HEK293 (cell line): ENCODE results near the gene NFKBIB.
A peak's percentile ranks its signal among the peaks of the same experiment; 100 is the strongest.

Experiments used
- CTCF ChIA-PET: fragments of 350-600 bp; formaldehyde crosslinking; extraction: SDS; loops from one replicate; lab custom pipeline; 2021; ENCODE audit warnings: antibody characterized with exemption; lab: Yijun Ruan, JAX
- POLR2A ChIA-PET: fragments of 300-600 bp; formaldehyde crosslinking; extraction: SDS; loops from one replicate; lab custom pipeline; 2020; ENCODE audit warnings: antibody characterized with exemption, inconsistent platforms; lab: Yijun Ruan, JAX
- H3K27ac ChIP-seq: fragments of 200-500 bp; sonication (Bioruptor generic); 2 replicates; pipeline ENCODE4 v1.5.1; 2014; ENCODE audit warnings: low read depth, low read length, control low read depth, inconsistent platforms; ENCODE audit errors: extremely low read depth
- H3K36me3 ChIP-seq, 2 experiments: fragments of 200-500 bp in 1 of 2; sonication (Bioruptor generic) in 1 of 2; 1 replicate in 1 of 2; 2 replicates in 1 of 2; pipeline ENCODE4 v1.5.1; 2014 to 2017; ENCODE audit warnings: inconsistent platforms in 2 of 2, low read length in 2 of 2; ENCODE audit not compliant: control insufficient read depth in 2 of 2, insufficient read depth in 1 of 2
- H3K4me1 ChIP-seq: fragments of 200-500 bp; sonication (Bioruptor generic); 2 replicates; pipeline ENCODE4 v1.5.1; 2014; ENCODE audit warnings: mild to moderate bottlenecking, low read length, inconsistent platforms; ENCODE audit not compliant: control insufficient read depth, insufficient read depth
- H3K4me3 ChIP-seq: 2 replicates; pipeline ENCODE4 v1.5.1; 2011; ENCODE audit warnings: low read depth, mild to moderate bottlenecking, control low read depth, low read length, moderate library complexity
- H3K9me3 ChIP-seq: fragments of 200-500 bp; sonication (Bioruptor generic); 2 replicates; pipeline ENCODE4 v1.5.1; 2014; ENCODE audit warnings: low read depth, low read length, inconsistent platforms; ENCODE audit not compliant: control insufficient read depth, insufficient read depth
- GLIS2 ChIP-seq: fragments of 450-650 bp; formaldehyde crosslinking; IDR thresholded peaks from 2 replicates; pipeline ENCODE4 v1.5.1; 2016; ENCODE audit warnings: missing biosample characterization, missing genetic modification characterization
- ZNF10 ChIP-seq: fragments of 450-650 bp; formaldehyde crosslinking; IDR thresholded peaks from 2 replicates; pipeline ENCODE4 v1.5.1; 2017; ENCODE audit warnings: missing biosample characterization, missing genetic modification characterization
- ZNF184 ChIP-seq: fragments of 450-650 bp; IDR thresholded peaks from 2 replicates; pipeline ENCODE4 v1.5.1; 2018; ENCODE audit warnings: missing biosample characterization, mild to moderate bottlenecking, missing genetic modification characterization
- ZNF19 ChIP-seq: fragments of 450-650 bp; formaldehyde crosslinking; IDR thresholded peaks from 2 replicates; pipeline ENCODE4; 2016; ENCODE audit warnings: missing biosample characterization, missing genetic modification characterization, low read depth
- ZNF23 ChIP-seq: fragments of 450-650 bp; formaldehyde crosslinking; IDR thresholded peaks from 2 replicates; pipeline ENCODE4 v1.5.1; 2016; ENCODE audit warnings: missing biosample characterization, missing genetic modification characterization, borderline replicate concordance
- ZNF274 ChIP-seq, 2 experiments: fragments of 200-500 bp in 1 of 2; fragments of 450-650 bp in 1 of 2; sonication (Bioruptor generic) in 1 of 2; formaldehyde crosslinking in 1 of 2; IDR thresholded peaks; 2 replicates each; pipeline versions ENCODE4 v1.5.1 to v1.6.1; 2014 to 2016; ENCODE audit warnings: borderline replicate concordance in 1 of 2, inconsistent platforms in 1 of 2, low read length in 1 of 2, missing biosample characterization in 1 of 2, missing genetic modification characterization in 1 of 2
- ZNF555 ChIP-seq: fragments of 450-650 bp; formaldehyde crosslinking; conservative IDR thresholded peaks from 2 replicates; pipeline ENCODE4 v1.5.1; 2017; ENCODE audit warnings: missing biosample characterization, mild to moderate bottlenecking, missing genetic modification characterization, inconsistent platforms
- ZNF677 ChIP-seq: fragments of 450-650 bp; IDR thresholded peaks from 2 replicates; pipeline ENCODE4 v1.5.0; 2018; ENCODE audit warnings: missing biosample characterization, mild to moderate bottlenecking, missing genetic modification characterization, moderate library complexity
- ZNF843 ChIP-seq: fragments of 450-650 bp; formaldehyde crosslinking; IDR thresholded peaks from 2 replicates; pipeline ENCODE4 v1.5.1; 2016; ENCODE audit warnings: missing biosample characterization, missing genetic modification characterization
- TF ChIP-seq, protein P1 (sequence below): fragments of 450-650 bp; formaldehyde crosslinking; conservative IDR thresholded peaks from 2 replicates; pipeline ENCODE4 v1.5.1; 2016; ENCODE audit warnings: low read depth, missing biosample characterization, missing genetic modification characterization
- TF ChIP-seq, protein P2 (sequence below): fragments of 450-650 bp; formaldehyde crosslinking; IDR thresholded peaks from 2 replicates; pipeline ENCODE4 v1.5.1; 2016; ENCODE audit warnings: missing biosample characterization, missing genetic modification characterization
- TF ChIP-seq, protein P3 (sequence below): fragments of 450-650 bp; formaldehyde crosslinking; IDR thresholded peaks from 2 replicates; pipeline ENCODE4 v1.5.1; 2017; ENCODE audit warnings: missing biosample characterization, missing genetic modification characterization
- TF ChIP-seq, protein P4 (sequence below): fragments of 450-650 bp; formaldehyde crosslinking; IDR thresholded peaks from 2 replicates; pipeline ENCODE4 v1.5.1; 2016; ENCODE audit warnings: missing biosample characterization, missing genetic modification characterization
- TF ChIP-seq, protein P5 (sequence below): fragments of 450-650 bp; formaldehyde crosslinking; IDR thresholded peaks from 2 replicates; pipeline ENCODE4 v1.5.1; 2016; ENCODE audit warnings: missing biosample characterization, missing genetic modification characterization
- TF ChIP-seq, protein P6 (sequence below): fragments of 450-650 bp; formaldehyde crosslinking; IDR thresholded peaks from 2 replicates; pipeline ENCODE4 v1.5.1; 2016; ENCODE audit warnings: missing biosample characterization, missing genetic modification characterization

NFKBIB gene

DNA sequence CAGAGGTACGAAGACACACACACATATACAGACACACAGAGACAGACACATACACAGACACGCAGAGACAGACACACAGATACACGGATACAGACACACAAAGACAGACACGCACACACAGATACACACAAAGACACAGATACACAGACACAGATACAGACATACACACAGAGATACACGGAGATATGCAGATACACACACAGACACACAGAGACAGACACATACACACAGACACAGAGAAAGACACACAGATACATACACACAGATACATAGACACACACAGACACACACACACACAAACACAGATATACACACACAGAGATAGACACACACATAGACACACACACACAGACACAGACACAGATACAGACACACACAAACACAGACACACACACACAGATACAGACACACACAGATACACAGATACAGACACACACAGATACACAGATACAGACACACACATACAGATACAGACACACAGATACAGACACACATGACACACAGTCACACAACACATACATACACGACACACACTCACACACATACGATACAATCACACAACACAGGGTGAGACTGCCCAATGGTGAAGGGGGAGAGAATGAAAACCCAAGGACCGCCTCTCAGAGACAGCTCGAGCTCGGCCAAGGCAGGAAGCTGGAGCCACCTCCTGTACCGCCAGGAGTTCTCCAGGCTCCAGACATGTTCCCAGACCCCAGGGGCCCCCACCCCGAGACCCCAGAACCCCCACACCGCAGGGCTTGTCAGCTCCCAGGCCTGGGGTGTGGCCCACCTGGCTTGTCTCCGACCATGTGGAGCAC is 21.0 kb downstream of the NFKBIB start (continued):
- TF ChIP-seq ZNF274 (IDR thresholded peaks at IDR 0.05; ENCODE audit: low read length), result no peak
- TF ChIP-seq ZNF274 (tag by site-specific recombination; IDR thresholded peaks at IDR 0.05; ENCODE audit: borderline replicate concordance), result peak; percentile 32; the same call in 1 of the 2 replicates
- TF ChIP-seq, all 188 proteins: peak for 28

DNA sequence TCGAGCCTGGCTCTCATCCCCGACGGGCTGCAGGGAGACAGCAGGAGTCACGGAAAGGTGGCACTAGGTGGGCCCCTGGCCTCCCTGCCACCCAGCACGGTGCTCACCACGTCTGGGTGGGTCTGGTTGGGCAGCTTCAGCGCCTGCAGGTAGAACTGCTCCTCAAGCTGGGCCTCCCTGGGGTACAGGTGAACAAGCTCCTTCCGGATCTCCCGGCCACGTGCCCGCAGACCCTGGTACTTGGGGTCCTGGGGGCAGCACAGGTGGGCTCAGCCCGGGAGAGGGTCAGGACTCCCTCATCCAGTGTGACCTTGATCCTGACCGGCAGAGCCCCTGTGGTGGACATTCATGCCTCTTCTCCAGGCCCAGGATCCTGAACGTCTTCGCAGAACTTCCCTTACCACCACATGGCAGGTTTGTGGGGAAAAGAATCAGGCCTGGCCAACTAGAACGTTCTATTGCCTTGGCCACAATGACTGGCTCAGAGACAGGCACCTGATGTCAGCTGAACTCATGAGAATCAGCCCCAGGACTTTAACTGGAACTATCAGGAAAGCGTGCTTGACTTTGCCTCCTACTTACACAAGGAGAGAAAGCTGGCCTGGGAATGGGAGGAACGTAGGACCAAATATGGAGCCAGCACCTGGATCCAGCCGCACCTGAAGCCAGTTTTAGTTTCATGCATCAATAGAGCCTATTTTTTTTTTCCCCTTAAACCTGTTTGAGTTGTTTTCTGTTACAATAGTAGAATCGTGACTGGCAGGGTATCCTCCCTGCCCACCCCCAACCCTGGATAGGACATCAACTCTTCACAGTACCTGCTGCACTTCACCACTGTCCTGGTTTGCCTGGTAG is 21.9 kb downstream of the NFKBIB start:
- Histone ChIP-seq H3K4me3 (no peak overlapping the region), H3K9me3 (no peaks in the 10 kb centered on the region), H3K27ac (0 out of 2 replicates have a peak overlapping the region, but pooled peaks have one; percentile 9), H3K36me3 (peaks cover 45 to 74% of the 10 kb centered on the region in 2 experiments), H3K4me1 (no peaks in the 10 kb centered on the region)
- POLR2A ChIA-PET, result interaction anchor here (0.6 to 1.3 kb wide), 2 partner anchors 9 to 519 kb away, joined by 4 to 6 read pairs; partner anchors contain the start of genes MRPS12 and SARS2
- CTCF ChIA-PET, result interaction anchor here (0.9 to 1.6 kb wide), 3 partner anchors 9 to 34 kb away, joined by 3 to 11 read pairs (median 5); partner anchors contain the start of genes MRPS12 and SARS2
- TF ChIP-seq, protein P1, sequence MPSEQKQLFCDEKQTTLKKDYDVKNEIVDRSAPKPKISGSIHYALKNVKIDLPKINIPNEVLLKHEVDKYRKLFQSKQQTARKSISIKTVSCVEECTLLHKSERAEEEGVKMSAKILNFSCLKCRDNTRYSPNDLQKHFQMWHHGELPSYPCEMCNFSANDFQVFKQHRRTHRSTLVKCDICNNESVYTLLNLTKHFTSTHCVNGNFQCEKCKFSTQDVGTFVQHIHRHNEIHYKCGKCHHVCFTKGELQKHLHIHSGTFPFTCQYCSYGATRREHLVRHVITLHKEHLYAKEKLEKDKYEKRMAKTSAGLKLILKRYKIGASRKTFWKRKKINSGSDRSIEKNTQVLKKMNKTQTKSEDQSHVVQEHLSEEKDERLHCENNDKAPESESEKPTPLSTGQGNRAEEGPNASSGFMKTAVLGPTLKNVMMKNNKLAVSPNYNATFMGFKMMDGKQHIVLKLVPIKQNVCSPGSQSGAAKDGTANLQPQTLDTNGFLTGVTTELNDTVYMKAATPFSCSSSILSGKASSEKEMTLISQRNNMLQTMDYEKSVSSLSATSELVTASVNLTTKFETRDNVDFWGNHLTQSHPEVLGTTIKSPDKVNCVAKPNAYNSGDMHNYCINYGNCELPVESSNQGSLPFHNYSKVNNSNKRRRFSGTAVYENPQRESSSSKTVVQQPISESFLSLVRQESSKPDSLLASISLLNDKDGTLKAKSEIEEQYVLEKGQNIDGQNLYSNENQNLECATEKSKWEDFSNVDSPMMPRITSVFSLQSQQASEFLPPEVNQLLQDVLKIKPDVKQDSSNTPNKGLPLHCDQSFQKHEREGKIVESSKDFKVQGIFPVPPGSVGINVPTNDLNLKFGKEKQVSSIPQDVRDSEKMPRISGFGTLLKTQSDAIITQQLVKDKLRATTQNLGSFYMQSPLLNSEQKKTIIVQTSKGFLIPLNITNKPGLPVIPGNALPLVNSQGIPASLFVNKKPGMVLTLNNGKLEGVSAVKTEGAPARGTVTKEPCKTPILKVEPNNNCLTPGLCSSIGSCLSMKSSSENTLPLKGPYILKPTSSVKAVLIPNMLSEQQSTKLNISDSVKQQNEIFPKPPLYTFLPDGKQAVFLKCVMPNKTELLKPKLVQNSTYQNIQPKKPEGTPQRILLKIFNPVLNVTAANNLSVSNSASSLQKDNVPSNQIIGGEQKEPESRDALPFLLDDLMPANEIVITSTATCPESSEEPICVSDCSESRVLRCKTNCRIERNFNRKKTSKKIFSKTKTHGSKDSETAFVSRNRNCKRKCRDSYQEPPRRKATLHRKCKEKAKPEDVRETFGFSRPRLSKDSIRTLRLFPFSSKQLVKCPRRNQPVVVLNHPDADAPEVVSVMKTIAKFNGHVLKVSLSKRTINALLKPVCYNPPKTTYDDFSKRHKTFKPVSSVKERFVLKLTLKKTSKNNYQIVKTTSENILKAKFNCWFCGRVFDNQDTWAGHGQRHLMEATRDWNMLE (tag by site-specific recombination), result no peak
- TF ChIP-seq GLIS2 (tag by site-specific recombination) (peak; percentile 65), ZNF677 (no peak), ZNF843 (tag by site-specific recombination) (no peak), ZNF184 (tag by site-specific recombination) (no peak), ZNF23 (no peak), ZNF10 (no peak), ZNF555 (no peak), ZNF19 (tag by site-specific recombination) (no peak)
- TF ChIP-seq, protein P2, sequence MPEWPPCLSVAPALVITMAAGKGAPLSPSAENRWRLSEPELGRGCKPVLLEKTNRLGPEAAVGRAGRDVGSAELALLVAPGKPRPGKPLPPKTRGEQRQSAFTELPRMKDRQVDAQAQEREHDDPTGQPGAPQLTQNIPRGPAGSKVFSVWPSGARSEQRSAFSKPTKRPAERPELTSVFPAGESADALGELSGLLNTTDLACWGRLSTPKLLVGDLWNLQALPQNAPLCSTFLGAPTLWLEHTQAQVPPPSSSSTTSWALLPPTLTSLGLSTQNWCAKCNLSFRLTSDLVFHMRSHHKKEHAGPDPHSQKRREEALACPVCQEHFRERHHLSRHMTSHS (tag by site-specific recombination), result no peak
- TF ChIP-seq, protein P3, sequence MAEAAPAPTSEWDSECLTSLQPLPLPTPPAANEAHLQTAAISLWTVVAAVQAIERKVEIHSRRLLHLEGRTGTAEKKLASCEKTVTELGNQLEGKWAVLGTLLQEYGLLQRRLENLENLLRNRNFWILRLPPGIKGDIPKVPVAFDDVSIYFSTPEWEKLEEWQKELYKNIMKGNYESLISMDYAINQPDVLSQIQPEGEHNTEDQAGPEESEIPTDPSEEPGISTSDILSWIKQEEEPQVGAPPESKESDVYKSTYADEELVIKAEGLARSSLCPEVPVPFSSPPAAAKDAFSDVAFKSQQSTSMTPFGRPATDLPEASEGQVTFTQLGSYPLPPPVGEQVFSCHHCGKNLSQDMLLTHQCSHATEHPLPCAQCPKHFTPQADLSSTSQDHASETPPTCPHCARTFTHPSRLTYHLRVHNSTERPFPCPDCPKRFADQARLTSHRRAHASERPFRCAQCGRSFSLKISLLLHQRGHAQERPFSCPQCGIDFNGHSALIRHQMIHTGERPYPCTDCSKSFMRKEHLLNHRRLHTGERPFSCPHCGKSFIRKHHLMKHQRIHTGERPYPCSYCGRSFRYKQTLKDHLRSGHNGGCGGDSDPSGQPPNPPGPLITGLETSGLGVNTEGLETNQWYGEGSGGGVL (tag by site-specific recombination), result no peak
- TF ChIP-seq, protein P4, sequence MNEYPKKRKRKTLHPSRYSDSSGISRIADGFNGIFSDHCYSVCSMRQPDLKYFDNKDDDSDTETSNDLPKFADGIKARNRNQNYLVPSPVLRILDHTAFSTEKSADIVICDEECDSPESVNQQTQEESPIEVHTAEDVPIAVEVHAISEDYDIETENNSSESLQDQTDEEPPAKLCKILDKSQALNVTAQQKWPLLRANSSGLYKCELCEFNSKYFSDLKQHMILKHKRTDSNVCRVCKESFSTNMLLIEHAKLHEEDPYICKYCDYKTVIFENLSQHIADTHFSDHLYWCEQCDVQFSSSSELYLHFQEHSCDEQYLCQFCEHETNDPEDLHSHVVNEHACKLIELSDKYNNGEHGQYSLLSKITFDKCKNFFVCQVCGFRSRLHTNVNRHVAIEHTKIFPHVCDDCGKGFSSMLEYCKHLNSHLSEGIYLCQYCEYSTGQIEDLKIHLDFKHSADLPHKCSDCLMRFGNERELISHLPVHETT (tag by site-specific recombination), result 0 out of 2 replicates have a peak, but pooled peaks have one; percentile 23
- TF ChIP-seq, protein P5, sequence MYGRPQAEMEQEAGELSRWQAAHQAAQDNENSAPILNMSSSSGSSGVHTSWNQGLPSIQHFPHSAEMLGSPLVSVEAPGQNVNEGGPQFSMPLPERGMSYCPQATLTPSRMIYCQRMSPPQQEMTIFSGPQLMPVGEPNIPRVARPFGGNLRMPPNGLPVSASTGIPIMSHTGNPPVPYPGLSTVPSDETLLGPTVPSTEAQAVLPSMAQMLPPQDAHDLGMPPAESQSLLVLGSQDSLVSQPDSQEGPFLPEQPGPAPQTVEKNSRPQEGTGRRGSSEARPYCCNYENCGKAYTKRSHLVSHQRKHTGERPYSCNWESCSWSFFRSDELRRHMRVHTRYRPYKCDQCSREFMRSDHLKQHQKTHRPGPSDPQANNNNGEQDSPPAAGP (tag by site-specific recombination), result no peak
- TF ChIP-seq, protein P6, sequence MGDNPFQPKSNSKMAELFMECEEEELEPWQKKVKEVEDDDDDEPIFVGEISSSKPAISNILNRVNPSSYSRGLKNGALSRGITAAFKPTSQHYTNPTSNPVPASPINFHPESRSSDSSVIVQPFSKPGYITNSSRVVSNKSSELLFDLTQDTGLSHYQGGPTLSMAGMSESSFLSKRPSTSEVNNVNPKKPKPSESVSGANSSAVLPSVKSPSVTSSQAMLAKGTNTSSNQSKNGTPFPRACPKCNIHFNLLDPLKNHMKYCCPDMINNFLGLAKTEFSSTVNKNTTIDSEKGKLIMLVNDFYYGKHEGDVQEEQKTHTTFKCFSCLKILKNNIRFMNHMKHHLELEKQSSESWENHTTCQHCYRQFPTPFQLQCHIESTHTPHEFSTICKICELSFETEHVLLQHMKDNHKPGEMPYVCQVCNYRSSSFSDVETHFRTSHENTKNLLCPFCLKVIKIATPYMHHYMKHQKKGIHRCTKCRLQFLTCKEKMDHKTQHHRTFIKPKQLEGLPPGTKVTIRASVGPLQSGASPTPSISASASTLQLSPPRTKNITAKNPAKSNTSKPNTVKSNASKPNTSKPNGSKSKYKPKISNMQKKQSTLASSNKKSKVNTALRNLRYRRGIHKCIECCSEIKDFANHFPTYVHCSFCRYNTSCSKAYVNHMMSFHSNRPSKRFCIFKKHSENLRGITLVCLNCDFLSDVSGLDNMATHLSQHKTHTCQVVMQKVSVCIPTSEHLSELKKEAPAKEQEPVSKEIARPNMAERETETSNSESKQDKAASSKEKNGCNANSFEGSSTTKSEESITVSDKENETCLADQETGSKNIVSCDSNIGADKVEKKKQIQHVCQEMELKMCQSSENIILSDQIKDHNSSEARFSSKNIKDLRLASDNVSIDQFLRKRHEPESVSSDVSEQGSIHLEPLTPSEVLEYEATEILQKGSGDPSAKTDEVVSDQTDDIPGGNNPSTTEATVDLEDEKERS (tag by site-specific recombination), result peak; percentile 97
